Left forelimb (tissue), 1 donor: ENCODE results near the gene SLC6A3.

ENCODE experiments used
- DNase-seq: peaks from one replicate; pipeline ENCODE4 v3.0.0-alpha.2; 2018; ENCODE audit warnings: low spot score

The SLC6A3 gene

GRCh38 chr5:1420211-1421195, 24.7 kb downstream of the SLC6A3 start:
- DNase-seq, result no peak

GRCh38 chr5:1419476-1420210, 25.6 kb downstream of the SLC6A3 start:
- no peak for DNase-seq

GRCh38 chr5:1418921-1419280, 26.3 kb downstream of the SLC6A3 start:
- DNase-seq, result no peak

- DNase-seq, result no peak
Measured at GRCh38 chr5:1418238-1418920, 26.9 kb downstream of the SLC6A3 start.

GRCh38 chr5:1417586-1418225, 27.5 kb downstream of the SLC6A3 start:
- no peak for DNase-seq

GRCh38 chr5:1416856-1417469, 28.3 kb downstream of the SLC6A3 start:
- DNase-seq, result no peak

GRCh38 chr5:1415626-1416360, 29.4 kb downstream of the SLC6A3 start:
- no peak for DNase-seq

- DNase-seq, result no peak
Measured at GRCh38 chr5:1415059-1415425, 30.2 kb downstream of the SLC6A3 start.

- no peak for DNase-seq
Measured at GRCh38 chr5:1414311-1415058, 30.8 kb downstream of the SLC6A3 start.

GRCh38 chr5:1413611-1414241, 31.5 kb downstream of the SLC6A3 start:
- no peak for DNase-seq

- no peak for DNase-seq
Measured at GRCh38 chr5:1413211-1413610, 32.0 kb downstream of the SLC6A3 start.

- DNase-seq, result no peak
Measured at GRCh38 chr5:1412621-1413020, 32.6 kb downstream of the SLC6A3 start.

- DNase-seq, result no peak
Measured at GRCh38 chr5:1412163-1412562, 33.1 kb downstream of the SLC6A3 start.

- no peak for DNase-seq
Measured at GRCh38 chr5:1411099-1411498, 34.1 kb downstream of the SLC6A3 start.

- DNase-seq, result no peak
Measured at GRCh38 chr5:1410156-1411014, 34.9 kb downstream of the SLC6A3 start.

- DNase-seq, result no peak
Measured at GRCh38 chr5:1409381-1410110, 35.7 kb downstream of the SLC6A3 start.

GRCh38 chr5:1406681-1407640, 38.3 kb downstream of the SLC6A3 start:
- DNase-seq, result no peak
